ENCODE results near the gene ZDHHC14. TPM values are rescaled to one million over a fixed set of nuclear protein-coding genes. Genes with fewer than 3 reads are reported as not detected.

Gene ZDHHC14
- total RNA-seq, 4 donors from 2014 or later: 11.4 to 20.8 (median 15.6) TPM

- peak overlapping the region in 2 of 4 donors; percentile 30 to 46 for H3K27ac ChIP-seq
- H3K36me3 ChIP-seq: no peaks in the 10 kb centered on the region
- no peak for DNase-seq (ENCODE audit: low spot score in 2 of 2)
- peaks cover 0 to 19% (median 2%) of the 10 kb centered on the region in 4 donors for H3K9me3 ChIP-seq
- WGBS, 2 donors: 60 to 65% methylated on average over 4 of the region's 4 CpGs
- peaks cover 0 to 32% (median 4%) of the 10 kb centered on the region in 4 donors for H3K4me1 ChIP-seq
- no peak overlapping the region for H3K4me3 ChIP-seq
- no peaks in the 10 kb centered on the region for H3K27me3 ChIP-seq
- TF ChIP-seq POLR2A (IDR thresholded peaks at IDR 0.05): no peak
Measured at GRCh38 chr6:157723376-157723775, 342.4 kb downstream of the ZDHHC14 start.

- Histone ChIP-seq H3K4me1 (peaks cover 0 to 27% (median 4%) of the 10 kb centered on the region in 4 donors), H3K36me3 (no peaks in the 10 kb centered on the region), H3K27me3 (no peaks in the 10 kb centered on the region), H3K9me3 (peaks cover 0 to 19% (median 2%) of the 10 kb centered on the region in 4 donors), H3K4me3 (no peak overlapping the region), H3K27ac (peak overlapping the region in 2 of 4 donors; percentile 30 to 46)
- DNase-seq (ENCODE audit: low spot score in 2 of 2): no peak
- WGBS, 2 donors: 80 to 84% methylated on average over 5 of the region's 5 CpGs
- TF ChIP-seq CTCF (IDR thresholded peaks at IDR 0.05): no peak
- no peak for TF ChIP-seq EP300 (IDR thresholded peaks at IDR 0.05)
- TF ChIP-seq POLR2A (IDR thresholded peaks at IDR 0.05): no peak
Measured at GRCh38 chr6:157724138-157724820, 343.3 kb downstream of the ZDHHC14 start.

GRCh38 chr6:157724960-157725741 lies 344.2 kb downstream of the ZDHHC14 start:
- H3K27me3 ChIP-seq: no peaks in the 10 kb centered on the region
- 85 to 89% methylated on average over 10 of the region's 10 CpGs for WGBS, 2 donors
- peak overlapping the region in 1 of 4 donors; percentile 84 for H3K27ac ChIP-seq
- no peaks in the 10 kb centered on the region for H3K36me3 ChIP-seq
- DNase-seq (ENCODE audit: low spot score in 2 of 2): no peak
- no peak overlapping the region for H3K4me3 ChIP-seq
- peaks cover 0 to 25% (median 4%) of the 10 kb centered on the region in 4 donors for H3K4me1 ChIP-seq
- TF ChIP-seq POLR2A (IDR thresholded peaks at IDR 0.05) (no peak), EP300 (IDR thresholded peaks at IDR 0.05) (peak in 1 of 2 donors; percentile 28), CTCF (IDR thresholded peaks at IDR 0.05) (no peak)
- H3K9me3 ChIP-seq: peaks cover 0 to 19% (median 2%) of the 10 kb centered on the region in 4 donors

GRCh38 chr6:157725836-157726235 lies 344.8 kb downstream of the ZDHHC14 start:
- Histone ChIP-seq H3K27ac (peak overlapping the region in 2 of 4 donors; percentile 45 to 84), H3K36me3 (no peaks in the 10 kb centered on the region), H3K4me1 (peaks cover 0 to 25% (median 4%) of the 10 kb centered on the region in 4 donors), H3K4me3 (no peak overlapping the region), H3K9me3 (peaks cover 0 to 19% (median 2%) of the 10 kb centered on the region in 4 donors), H3K27me3 (no peaks in the 10 kb centered on the region)
- no peak for TF ChIP-seq EP300 (IDR thresholded peaks at IDR 0.05)
- no peak for TF ChIP-seq POLR2A (IDR thresholded peaks at IDR 0.05)
- TF ChIP-seq CTCF (IDR thresholded peaks at IDR 0.05): no peak
- no peak for DNase-seq (ENCODE audit: low spot score in 2 of 2)
- 92 to 95% methylated on average over 7 of the region's 7 CpGs for WGBS, 2 donors

- Histone ChIP-seq H3K9me3 (peaks cover 0 to 19% (median 2%) of the 10 kb centered on the region in 4 donors), H3K4me3 (no peak overlapping the region), H3K27ac (peak overlapping the region in 3 of 4 donors; percentile 41 to 84 (median 45)), H3K4me1 (peaks cover 0 to 25% (median 4%) of the 10 kb centered on the region in 4 donors), H3K27me3 (no peaks in the 10 kb centered on the region), H3K36me3 (no peaks in the 10 kb centered on the region)
- 35 to 37% methylated on average over 7 of the region's 7 CpGs for WGBS, 2 donors
- peak; percentile 57 to 79 for DNase-seq (ENCODE audit: low spot score in 2 of 2)
- TF ChIP-seq EP300 (IDR thresholded peaks at IDR 0.05) (peak in 1 of 2 donors; percentile 83), CTCF (IDR thresholded peaks at IDR 0.05) (no peak), POLR2A (IDR thresholded peaks at IDR 0.05) (no peak)
Measured at GRCh38 chr6:157726892-157727628, 346.1 kb downstream of the ZDHHC14 start.
